Measurements from ENCODE around the gene GLDC.

DNA sequence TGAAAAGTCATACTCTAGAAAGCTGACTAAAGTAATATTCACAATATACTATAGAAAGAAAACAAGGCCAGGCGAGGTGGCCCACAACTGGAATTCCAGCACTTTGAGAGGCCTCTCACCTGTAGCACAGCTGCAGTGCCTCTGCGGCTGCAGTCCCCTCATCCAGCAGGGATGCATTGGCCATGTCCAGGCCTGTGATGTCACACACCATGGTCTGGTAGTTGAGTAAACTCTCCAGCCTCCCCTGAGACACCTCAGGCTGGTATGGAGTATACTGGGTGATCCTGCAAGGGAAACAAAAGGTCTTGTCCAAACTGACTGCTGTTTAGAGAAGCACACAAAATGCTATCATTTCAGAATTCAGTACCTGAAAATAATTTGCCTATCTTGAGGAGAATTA lies 35.5 kb downstream of the GLDC start:
- no peak for TF ChIP-seq CTCF (IDR thresholded peaks at IDR 0.05; ENCODE audit: insufficient read depth, low read depth, low read length)
- no peak for TF ChIP-seq EZH2 (IDR thresholded peaks at IDR 0.05; ENCODE audit: insufficient read depth, low read length)
